Measurements from ENCODE around the gene ANKFY1. TPM values are rescaled to one million over a fixed set of nuclear protein-coding genes. Genes with fewer than 3 reads are reported as not detected.
A peak's percentile ranks its signal among the peaks of the same experiment; 100 is the strongest.

Gene ANKFY1
- total RNA-seq, 1 donor from 2014 or later = 16.2 TPM

DNA sequence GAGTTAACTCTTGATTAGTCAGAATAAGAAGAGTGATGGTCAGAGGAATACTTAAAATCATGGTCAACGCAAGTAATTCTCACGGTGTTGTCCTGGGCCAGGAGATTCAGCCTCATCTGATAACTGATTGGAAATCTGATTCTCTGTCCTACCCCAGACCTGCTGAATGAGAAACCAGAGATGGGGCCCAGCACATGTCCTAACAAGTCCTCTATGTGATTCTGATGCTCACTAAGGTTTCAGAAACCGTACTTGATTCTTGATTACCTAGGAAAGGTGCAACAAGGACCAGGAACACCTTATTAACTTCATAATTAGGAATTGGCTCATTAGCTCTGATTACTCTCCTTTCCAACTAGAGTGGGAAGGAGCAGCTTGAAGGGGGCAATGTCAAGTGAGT is 44.5 kb downstream of the ANKFY1 start:
- peaks cover 5 to 21% of the 10 kb centered on the region in 2 donors for H3K4me1 ChIP-seq
- intact Hi-C loops (cut with DNase I) = no loop called here

GRCh38 chr17:4215882-4216570 is 47.8 kb downstream of the ANKFY1 start:
- intact Hi-C loops (cut with DNase I) = loop anchor here (1.0 to 2.0 kb wide), 4 partner anchors 15 to 197 kb away; no protein-coding TSS in a partner anchor
- no peak overlapping the region for H3K27ac ChIP-seq

More for the DNA sequence above, 44.5 kb downstream of the ANKFY1 start:
- Histone ChIP-seq H3K27me3 (no peaks in the 10 kb centered on the region), H3K4me3 (no peak overlapping the region), H3K36me3 (peaks cover 3 to 7% of the 10 kb centered on the region in 2 donors), H3K27ac (peak overlapping the region; percentile 12 to 73), H3K9me3 (no peaks in the 10 kb centered on the region)
- no peak for TF ChIP-seq CTCF (IDR thresholded peaks at IDR 0.05)
- DNase-seq (ENCODE audit: low spot score in 2 of 2) = no peak

GRCh38 chr17:4214157-4214556 is 49.6 kb downstream of the ANKFY1 start:
- Histone ChIP-seq H3K36me3 (peaks cover 5 to 7% of the 10 kb centered on the region in 2 donors), H3K9me3 (no peaks in the 10 kb centered on the region), H3K27ac (peak overlapping the region; percentile 31 to 45), H3K4me3 (no peak overlapping the region), H3K4me1 (peaks cover 5 to 15% of the 10 kb centered on the region in 2 donors), H3K27me3 (no peaks in the 10 kb centered on the region)
- DNase-seq (ENCODE audit: low spot score in 2 of 2) = no peak
- intact Hi-C loops (cut with DNase I) = loop anchor here (2.0 kb wide), 1 partner anchor 17 kb away; no protein-coding TSS in a partner anchor
- TF ChIP-seq CTCF (IDR thresholded peaks at IDR 0.05) = no peak

More at GRCh38 chr17:4215882-4216570, 47.8 kb downstream of the ANKFY1 start:
- DNase-seq (ENCODE audit: low spot score in 2 of 2) = no peak
- Histone ChIP-seq H3K4me1 (peaks cover 5 to 24% of the 10 kb centered on the region in 2 donors), H3K9me3 (no peaks in the 10 kb centered on the region), H3K4me3 (no peak overlapping the region), H3K27me3 (no peaks in the 10 kb centered on the region), H3K36me3 (peaks cover 0 to 3% of the 10 kb centered on the region in 2 donors)
- TF ChIP-seq CTCF (IDR thresholded peaks at IDR 0.05) = no peak

DNA sequence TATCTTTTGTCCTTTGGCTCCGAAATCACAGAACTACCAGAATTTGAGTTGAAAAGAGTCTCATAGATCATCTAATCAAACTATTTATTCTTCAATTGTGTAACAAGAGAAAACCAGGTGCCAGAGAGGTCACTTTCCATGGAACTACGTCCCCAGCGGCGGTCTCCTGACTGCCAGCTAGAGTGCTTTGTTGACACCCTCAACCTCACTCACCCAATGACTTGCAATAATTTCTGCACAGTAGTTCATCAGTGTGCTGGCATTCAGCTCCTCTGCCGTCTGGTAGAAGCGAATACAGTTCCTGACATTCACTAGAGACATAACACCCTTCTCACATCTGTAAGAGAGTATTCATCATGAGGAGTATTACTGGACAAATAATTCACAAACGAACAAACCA is 54.2 kb downstream of the ANKFY1 start:
- intact Hi-C loops (cut with DNase I) = loop anchor here (5.0 to 10.0 kb wide), 2 partner anchors 158 to 345 kb away; partner anchors contain the start of genes MYBBP1A and UBE2G1
- Histone ChIP-seq H3K27me3 (no peaks in the 10 kb centered on the region), H3K9me3 (no peaks in the 10 kb centered on the region), H3K4me3 (no peak overlapping the region), H3K27ac (peak overlapping the region; percentile 79 to 85), H3K4me1 (peaks cover 5 to 44% of the 10 kb centered on the region in 2 donors), H3K36me3 (peaks cover 10 to 16% of the 10 kb centered on the region in 2 donors)
- no peak for TF ChIP-seq CTCF (IDR thresholded peaks at IDR 0.05)
- DNase-seq (ENCODE audit: low spot score in 2 of 2) = no peak

GRCh38 chr17:4208238-4208637 is 55.5 kb downstream of the ANKFY1 start:
- Histone ChIP-seq H3K27me3 (no peaks in the 10 kb centered on the region), H3K36me3 (peaks cover 10 to 16% of the 10 kb centered on the region in 2 donors), H3K27ac (peak overlapping the region; percentile 79 to 85), H3K9me3 (no peaks in the 10 kb centered on the region), H3K4me1 (peaks cover 5 to 40% of the 10 kb centered on the region in 2 donors), H3K4me3 (no peak overlapping the region)
- intact Hi-C loops (cut with DNase I) = loop anchor here (5.0 to 10.0 kb wide), 2 partner anchors 159 to 347 kb away; partner anchors contain the start of genes MYBBP1A and UBE2G1
- DNase-seq (ENCODE audit: low spot score in 2 of 2) = peak in 1 of 2 donors; percentile 89
- TF ChIP-seq CTCF (IDR thresholded peaks at IDR 0.05) = no peak
